DMS53 (cell line): ENCODE data around the gene MRPS5.

Source experiments
- DNase-seq: peaks from one replicate; lab custom pipeline; 2025; lab: John Stamatoyannopoulos, UW

MRPS5 gene

DNA sequence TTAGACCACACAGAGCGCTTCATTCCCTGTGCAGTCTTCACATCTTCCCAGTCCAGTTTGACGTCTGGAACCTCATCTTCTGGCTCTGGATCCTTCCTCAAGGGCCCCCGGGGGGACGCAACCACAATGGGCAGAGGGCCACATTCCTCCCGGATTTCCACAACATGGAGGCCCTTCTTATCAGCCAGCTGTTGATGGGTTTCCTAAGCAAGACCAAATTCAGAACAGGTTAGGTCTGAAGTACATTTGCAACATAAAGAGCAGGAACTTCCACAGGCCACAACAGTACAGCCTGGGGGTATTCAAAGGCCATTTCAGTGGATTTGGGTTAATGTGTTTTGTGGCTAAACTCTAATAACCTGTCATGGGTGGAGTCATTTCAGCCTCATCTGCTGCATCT, 34.2 kb downstream of the MRPS5 start:
- no peak for DNase-seq

GRCh38 chr2:95086017-95086416, 35.6 kb downstream of the MRPS5 start:
- DNase-seq, result no peak

- DNase-seq, result no peak
These were observed 39.1 kb downstream of the MRPS5 start for GRCh38 chr2:95082477-95082876.

- no peak for DNase-seq
These were observed 42.4 kb downstream of the MRPS5 start for GRCh38 chr2:95079199-95079683.

GRCh38 chr2:95077861-95078603, 43.6 kb downstream of the MRPS5 start:
- no peak for DNase-seq

- peak; percentile 64 for DNase-seq
These were observed 44.1 kb downstream of the MRPS5 start for GRCh38 chr2:95077530-95077825.

DNA sequence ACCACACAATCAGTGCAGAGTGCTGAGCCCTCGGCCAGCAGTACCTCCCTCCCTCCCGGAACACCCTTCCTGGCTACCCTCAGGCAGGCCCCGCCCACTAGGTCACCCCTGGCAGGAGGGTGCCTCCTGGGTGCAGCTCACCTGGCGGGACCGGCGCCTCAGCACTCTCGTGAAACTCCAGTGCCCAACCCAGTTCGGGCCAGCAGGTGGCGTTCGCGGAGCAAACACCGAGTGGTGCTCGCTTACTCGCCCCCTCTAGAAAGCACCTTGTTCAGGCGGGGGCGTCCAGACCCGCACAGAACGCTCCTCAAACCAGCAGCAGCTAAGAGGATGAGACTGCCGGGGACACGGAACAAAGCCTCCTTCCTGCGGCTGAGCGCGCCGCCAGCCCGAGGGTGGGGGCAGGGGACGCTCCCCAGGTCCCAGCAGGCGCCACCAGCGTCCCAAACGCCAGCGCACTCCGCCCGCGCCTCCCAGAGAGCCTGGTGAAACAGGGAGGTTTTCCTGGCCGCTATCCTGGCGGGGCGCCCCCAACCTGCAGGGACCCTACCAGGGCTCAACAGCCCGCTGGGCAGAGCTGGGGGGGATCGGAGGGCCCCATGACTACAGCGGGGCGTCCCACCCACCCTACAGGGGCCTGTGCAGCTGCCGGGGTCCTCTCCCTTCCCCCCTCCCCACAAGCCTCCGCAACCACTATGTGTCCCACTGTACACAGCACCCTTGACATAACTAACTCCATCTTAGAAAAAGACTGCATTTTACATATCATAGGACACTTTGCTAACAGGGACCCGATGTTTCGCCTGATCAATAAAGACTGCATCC, 44.7 kb downstream of the MRPS5 start:
- peak; percentile 98 for DNase-seq

DNA sequence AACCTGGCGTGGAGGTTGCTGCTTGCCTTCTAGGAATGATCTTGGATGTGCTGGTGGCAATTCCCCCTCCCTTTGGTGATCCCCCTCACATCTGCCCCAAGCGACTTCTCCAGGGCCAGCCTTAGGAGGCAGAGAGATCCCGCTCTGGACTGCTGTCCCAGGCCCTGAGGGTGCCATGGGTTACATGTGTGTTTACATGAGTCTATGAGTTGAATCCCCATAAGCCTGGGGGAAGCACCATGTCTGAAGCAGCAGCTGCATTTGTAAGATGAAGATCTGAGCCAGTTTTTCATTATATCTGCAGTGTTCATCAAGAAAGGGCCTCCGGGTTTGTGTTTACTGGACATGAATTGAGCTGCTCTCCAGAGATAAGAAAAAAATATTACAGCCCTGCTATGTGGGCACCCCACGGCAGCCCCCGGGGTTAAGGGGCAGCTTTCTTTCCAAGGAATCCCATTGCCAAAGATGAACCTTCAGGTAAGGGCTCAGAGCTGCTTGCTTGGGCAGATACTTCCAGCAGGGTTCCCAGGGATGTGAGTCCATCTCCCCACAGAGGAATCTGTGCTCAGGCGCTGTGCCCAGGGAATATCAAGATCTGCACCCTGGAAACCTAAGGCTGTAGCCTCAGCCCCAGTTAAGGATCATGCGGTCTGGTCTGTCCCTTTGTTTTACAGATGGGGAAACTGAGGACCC, 46.0 kb downstream of the MRPS5 start:
- no peak for DNase-seq

- no peak for DNase-seq
These were observed 46.8 kb downstream of the MRPS5 start for GRCh38 chr2:95074663-95075439.

GRCh38 chr2:95073856-95074662, 47.5 kb downstream of the MRPS5 start:
- DNase-seq, result no peak

- no peak for DNase-seq
These were observed 49.2 kb downstream of the MRPS5 start for GRCh38 chr2:95072424-95072823.

DNA sequence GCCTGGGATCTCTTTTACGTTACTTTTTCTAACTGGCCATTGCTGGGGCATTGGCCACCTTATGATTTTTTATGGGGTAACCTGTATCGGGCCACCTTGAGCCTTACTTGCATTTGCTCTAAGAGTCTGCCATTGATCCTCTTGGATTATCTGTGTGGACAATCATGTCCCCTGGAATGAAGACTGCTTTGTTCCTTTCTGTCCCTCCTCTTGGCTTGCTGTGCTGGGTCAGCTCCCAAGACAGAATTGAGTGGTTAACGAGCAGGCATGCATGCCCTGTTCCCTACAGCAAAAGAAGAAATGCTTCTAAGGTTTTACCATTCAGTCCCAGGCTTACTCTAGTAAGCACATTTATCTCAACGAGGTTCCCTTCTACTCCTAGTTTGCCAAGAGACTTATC, 49.8 kb downstream of the MRPS5 start:
- no peak for DNase-seq

- DNase-seq, result no peak
These were observed 52.1 kb downstream of the MRPS5 start for GRCh38 chr2:95069465-95069864.

DNA sequence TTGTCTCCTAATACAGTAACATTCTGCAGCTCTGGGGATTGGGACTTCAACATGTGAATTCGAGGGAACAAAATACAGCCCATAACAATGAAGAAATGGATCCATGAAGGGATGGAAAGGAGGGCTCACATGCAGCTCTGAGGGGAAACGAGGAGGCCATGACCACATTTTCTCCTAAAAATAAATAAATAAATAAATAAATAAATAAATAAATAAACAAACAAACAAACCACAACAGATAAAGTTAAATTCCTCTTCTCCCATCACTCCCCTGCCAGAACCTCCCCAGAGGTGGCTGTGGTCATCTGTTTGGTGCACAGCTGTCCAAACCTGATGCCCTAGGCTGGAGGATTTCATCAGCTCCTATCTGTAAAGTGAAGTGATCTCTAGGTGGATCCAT, 53.4 kb downstream of the MRPS5 start:
- no peak for DNase-seq

- DNase-seq, result no peak
These were observed 58.3 kb downstream of the MRPS5 start for GRCh38 chr2:95063086-95063958.

GRCh38 chr2:95062242-95063085, 59.1 kb downstream of the MRPS5 start:
- peak; percentile 84 for DNase-seq

GRCh38 chr2:95061601-95062183, 59.9 kb downstream of the MRPS5 start:
- no peak for DNase-seq

DNA sequence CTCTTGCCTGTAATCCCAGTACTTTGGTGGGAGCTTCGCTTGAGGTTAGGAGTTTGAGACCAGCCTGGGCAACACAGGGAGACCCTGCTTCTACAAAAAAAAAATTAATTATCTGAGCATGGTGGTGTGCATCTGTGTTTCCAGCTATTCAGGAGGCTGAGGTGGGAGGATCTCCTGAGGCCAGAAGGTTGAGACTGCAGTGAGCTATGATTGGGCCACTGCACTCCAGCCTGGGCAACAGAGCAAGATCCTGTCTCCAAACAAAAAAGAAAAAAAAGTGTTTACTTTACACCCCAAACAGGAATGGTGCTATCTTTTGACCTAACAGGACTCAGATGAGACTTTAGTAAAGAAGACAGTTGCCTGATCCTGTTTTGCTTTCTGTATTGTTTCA, 60.5 kb downstream of the MRPS5 start:
- DNase-seq, result no peak
